Limb (tissue), 2 donors: ENCODE results near the gene LY6G5C.

ENCODE experiments used
- DNase-seq, 2 donors: peaks; one replicate each; pipeline ENCODE4 v3.0.0-alpha.2; 2016; ENCODE audit errors: extremely low spot score in 2 of 2

The LY6G5C gene

DNA sequence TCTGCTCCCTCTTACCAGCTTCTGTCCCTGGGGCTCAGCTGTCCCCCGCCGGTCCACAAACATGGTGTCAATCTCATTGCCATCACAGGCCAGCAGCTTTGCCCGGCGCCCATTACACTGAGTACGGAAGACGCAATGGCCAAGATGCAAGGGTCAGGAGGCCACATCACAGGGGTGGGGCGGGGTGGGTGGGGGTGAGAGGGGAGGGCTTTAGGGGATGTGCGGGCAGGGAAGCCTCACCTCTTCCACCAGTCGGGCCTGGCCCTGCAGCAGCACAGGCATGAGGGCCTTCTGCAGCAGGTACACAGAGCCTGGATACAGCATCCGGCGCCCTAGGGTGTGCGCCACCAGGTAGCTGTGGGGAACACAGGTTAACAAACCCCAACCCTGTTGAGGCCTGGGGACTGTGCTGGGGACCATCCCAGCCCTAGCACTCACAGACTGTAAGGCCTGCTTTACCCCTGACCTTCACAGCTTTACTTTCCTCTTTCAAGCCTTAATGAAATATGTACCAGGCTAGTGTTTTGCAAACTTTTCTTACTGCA lies 10.8 kb upstream of the LY6G5C start:
- DNase-seq, result no peak

DNA sequence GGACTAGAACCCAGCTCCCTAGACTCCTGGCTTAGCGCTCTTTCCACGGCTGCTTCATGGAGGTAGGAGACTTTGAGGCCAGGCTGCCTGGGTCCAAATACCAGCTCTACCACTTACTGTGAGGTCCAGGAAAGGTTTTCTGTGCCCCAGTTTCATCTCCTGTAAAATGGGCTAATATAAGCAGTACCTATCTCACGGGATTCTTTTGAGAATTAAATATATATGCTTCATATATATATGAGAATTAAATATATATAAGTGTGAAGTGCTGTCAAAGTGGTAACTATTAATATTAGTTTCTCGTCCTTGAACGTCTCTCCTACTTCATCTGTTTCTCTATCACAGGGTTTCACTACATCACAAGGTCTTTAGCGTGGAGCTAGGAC lies 10.2 kb upstream of the LY6G5C start:
- DNase-seq, result no peak

GRCh38 chr6:31690231-31691077 lies 9.6 kb upstream of the LY6G5C start:
- no peak for DNase-seq

DNA sequence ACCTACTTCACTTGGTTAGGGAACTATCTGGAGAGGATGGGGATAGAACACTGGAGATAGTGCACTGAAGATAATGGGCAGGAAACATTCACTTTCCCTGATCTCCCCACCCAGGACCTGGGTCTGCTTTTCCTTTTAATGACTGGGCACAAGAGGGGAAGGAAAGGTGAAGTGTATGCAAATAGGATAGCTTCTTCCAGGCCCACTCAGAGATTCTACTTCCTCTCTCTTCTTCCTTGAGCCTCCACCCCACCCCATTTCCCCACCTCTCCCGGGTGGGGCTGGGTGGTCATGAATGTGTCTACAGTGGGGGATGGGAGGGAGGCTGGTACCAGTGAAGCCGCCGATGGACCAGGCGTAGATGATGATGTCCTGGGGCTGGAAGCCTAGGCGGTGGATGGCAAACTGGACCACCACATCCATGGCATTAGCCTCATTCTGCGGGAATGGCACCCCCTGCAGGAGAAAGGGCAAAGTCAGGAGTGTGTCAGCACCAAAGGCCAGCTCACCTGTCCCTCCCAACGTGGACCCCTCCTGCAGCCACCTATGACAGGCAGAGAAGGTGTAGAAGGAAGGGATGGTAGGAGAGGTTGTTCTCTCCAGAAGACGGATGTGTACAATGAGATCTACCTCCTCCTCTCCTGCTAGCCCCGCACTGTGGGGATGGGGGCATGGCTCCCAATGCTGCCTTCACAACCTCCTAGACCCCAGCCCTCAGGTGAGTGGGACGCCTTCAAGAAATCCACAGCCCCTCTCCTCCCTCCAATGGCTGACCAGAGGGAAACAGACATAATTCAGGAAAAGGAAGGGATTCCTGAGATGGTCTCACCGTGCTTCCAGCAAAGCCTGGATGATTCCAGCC lies 8.6 kb upstream of the LY6G5C start:
- DNase-seq, result no peak

DNA sequence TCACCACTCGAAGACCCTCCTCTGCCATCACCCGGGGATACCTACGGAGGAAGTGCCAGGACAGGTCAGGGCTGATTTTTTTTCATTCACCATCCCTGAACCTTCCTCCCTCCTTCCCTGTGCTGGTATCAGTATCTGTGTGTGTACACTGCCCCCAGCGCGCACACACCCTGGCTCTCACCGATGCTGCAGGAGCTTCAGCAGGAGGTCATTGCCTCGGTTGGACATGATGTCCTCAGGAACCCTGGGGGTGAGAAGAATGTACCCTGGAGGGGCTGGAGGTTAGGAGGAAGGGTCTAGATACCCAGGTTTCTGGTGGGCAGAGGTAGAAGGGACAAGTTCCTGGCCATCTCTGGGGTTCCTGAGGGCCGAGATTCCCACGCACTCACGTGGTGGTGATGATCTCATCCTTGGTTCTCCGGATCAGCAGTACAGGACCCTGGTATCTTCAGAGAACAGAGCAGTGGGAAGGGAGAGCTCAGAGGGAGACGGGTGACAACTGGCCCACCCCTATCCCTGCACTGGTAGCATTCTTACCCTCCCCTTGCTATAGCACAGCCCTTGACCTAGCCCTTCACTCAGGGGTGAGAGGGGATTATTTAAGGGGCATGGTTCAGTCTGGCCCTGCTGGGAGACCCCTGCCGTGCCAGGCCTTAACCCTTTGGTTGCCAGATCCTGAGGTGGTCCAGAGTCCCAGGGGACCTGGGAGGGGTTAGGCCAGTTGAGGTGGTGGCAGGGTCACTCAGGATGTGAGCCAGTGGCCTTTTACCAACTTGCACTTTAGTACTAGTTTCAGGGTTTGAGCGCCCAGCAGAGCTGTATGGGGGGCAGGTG lies 7.2 kb upstream of the LY6G5C start:
- no peak for DNase-seq

DNA sequence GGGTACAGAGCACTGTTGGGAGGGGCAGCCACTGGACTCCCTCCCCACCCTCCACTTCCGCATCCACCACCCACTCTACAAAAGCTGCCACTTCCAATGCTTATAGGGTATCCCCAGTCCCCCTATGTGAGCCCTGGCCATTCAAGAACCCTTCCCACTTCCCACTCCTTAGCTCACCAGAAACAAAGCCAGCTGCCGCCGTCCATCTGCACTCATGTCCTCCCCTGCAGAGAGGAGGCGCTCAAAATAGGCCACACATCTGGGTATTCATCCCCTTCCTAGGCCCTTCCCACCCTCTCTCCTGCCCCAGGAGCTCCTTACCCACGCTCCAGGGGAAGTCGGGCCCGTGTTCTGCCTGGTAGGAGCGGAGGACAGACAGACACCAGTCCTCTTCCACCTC lies 6.5 kb upstream of the LY6G5C start:
- DNase-seq, result no peak

DNA sequence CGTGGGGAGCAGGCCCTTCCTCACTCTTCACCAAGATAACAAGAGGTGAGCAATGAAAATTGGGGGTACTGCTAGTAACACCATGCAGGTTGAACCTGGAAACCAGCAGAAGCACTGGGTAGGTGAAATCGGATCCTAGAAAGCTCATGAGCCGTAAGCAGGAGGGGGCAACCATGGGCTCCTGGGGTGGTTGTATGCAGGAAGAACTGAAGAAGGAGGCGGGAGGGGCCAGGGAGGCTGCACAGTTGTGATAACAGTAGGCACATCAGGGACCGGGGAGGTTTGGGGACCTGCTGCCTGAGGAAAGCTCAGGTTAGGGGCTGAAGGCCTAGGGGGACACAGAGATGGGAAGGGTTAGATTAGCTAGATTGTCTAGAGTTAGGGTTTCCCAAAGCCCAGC lies 5.6 kb upstream of the LY6G5C start:
- no peak for DNase-seq

DNA sequence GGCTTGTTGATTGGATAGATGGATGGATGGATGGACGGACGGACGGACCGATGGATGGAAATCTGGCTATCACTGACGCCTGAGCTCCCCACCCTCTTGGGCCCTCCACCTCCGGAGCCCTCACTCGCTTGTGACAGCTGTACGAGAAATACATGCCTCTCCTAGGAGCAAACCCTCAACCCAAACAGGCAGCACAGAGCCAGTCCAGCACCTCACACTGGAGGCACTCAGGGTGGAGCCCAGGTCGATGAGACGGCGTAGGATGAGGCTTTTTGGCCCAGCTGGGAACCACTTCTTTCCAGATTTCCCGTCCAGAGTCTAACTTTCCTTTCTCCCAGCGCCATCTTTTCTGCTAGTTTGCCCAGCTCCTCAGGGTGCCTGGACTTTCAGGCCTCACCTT lies 2.7 kb upstream of the LY6G5C start:
- no peak for DNase-seq

GRCh38 chr6:31681135-31681671 lies 336 bp upstream of the LY6G5C start:
- DNase-seq, result peak in 1 of 2 donors; percentile 56

DNA sequence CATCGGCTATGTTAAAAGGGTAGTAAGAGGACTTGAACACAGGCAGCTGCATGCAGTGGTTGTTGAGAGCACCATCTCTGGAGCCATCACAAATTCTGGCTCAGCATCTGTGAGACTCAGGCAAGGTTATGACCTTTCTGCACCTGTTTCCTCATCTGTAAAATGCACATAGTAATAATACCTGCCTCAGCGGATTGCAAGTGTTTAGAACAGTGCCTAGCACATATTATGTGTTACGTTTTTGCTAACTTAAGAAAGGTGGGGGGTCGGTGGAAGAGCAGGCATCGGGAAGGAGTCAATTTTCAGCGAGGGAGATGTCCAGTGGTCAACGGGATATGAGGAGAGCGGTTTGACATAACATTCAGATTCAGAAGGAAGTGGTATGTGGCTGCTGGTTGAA lies 2.9 kb downstream of the LY6G5C start:
- no peak for DNase-seq

GRCh38 chr6:31676904-31677303 lies 4.0 kb downstream of the LY6G5C start:
- DNase-seq, result no peak

DNA sequence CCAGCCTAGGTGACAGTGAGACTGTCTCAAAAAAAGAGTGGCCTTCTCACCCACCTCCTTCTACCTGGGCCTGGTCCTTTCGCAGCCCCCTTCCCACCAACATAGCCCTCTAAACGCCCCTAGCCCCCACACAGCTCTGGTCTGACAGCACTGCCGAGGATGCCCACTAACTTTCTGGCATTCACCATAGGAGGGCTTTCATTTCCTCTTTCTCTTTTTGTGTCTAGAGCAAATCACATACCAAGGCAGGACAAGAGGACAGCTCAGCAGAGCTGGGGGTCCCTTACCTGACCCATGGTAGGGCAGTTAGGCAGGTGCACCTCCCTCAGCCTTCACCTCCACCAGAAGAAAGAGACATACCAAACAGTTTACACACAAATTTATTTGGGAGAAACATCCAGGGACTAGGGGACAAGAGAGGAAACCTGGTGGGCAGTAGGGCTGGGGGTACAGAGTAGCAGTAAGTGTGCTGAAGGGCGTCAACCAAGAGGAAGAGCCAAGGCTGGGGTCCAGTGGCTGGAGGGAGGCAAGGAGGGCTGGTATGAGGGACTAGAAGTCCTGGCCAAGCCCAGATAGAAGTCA lies 4.5 kb downstream of the LY6G5C start:
- no peak for DNase-seq

DNA sequence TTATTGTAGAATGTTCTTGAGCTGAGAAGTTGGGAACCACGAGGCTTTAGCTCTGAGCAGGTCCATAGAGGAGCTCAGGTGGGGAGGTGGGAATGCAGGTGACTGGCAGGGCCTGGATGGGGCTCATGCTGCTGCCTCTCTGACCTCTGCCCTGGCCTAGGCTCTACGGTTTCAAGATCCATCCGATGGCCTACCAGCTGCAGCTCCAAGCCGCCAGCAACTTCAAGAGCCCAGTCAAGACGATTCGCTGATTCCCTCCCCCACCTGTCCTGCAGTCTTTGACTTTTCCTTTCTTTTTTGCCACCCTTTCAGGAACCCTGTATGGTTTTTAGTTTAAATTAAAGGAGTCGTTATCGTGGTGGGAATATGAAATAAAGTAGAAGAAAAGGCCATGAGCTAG lies 11.2 kb downstream of the LY6G5C start, which contains the start of gene LY6G5B:
LY6G5B (plus strand) TSS at position 301 of the 400 bp plus-strand sequence. CDS start 975 bp downstream, outside the sequence.
- DNase-seq, result no peak

- DNase-seq, result no peak
Measured at GRCh38 chr6:31666337-31666965, 14.4 kb downstream of the LY6G5C start.

- peak; percentile 98 to 99 for DNase-seq
Measured at GRCh38 chr6:31665501-31666336, 15.1 kb downstream of the LY6G5C start, which contains the start of gene CSNK2B. Gene CSNK2B, plus strand, starts transcription at chr6:31666080. Its CDS starts 752 bp downstream, at chr6:31666832.

GRCh38 chr6:31664790-31665500 lies 15.9 kb downstream of the LY6G5C start, which contains the start of gene GPANK1:
Gene GPANK1, minus strand, starts transcription at chr6:31664997. Its CDS starts 519 bp downstream, at chr6:31664478.
- peak; percentile 85 to 97 for DNase-seq

DNA sequence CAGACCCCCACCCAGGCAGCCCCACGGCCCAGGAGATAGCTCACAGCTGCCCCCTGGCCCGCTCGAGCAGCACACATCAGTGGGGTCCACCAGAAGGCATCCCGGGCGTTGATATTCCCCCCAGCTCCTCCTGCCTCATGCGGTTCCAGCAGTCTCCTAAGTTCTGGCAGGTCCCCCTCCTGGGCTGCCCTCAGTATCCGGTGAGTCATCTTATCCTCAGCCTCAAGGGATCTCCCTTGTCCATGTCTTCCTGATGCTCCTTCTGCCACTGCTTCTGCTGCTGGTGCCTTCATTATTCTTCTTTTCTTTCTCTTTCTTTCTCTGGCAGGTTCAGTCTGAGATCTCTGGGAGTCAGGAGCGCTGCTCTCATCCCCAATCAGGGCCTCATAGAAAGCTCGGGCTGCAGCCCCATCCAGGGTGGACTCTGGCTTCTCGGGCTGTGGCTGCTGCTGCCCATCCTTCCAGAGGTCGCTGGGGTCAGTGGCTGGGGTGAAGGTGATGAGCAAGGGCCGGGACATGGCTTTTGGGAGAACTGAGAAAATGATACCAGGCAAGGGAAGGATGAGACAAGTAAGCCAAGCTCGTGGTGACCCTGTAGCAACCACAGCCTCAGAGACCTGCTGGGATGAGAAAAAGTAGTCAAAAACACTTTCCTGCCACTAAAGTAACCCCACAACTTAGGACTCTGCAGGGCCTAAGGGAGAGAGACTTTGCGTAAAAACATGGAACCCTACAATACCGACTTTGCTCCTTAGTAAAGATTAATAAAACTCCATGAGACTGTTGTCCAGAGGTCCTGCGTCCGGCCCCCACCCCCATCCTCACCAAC lies 16.7 kb downstream of the LY6G5C start:
- no peak for DNase-seq
